GM21619 (cell line): Measurements from ENCODE around the gene OSMR.
"Not testable (repeated sequence)": the region's sequence is repeated elsewhere in the genome, so short reads cannot be mapped to it uniquely, and the experiment has no call there.

ENCODE experiments used
- ATAC-seq: cut with Tn5 transposase; IDR thresholded peaks from one replicate; pipeline ENCODE4 v1.9.1; 2021; ENCODE audit not compliant: unreplicated experiment

The OSMR gene

DNA sequence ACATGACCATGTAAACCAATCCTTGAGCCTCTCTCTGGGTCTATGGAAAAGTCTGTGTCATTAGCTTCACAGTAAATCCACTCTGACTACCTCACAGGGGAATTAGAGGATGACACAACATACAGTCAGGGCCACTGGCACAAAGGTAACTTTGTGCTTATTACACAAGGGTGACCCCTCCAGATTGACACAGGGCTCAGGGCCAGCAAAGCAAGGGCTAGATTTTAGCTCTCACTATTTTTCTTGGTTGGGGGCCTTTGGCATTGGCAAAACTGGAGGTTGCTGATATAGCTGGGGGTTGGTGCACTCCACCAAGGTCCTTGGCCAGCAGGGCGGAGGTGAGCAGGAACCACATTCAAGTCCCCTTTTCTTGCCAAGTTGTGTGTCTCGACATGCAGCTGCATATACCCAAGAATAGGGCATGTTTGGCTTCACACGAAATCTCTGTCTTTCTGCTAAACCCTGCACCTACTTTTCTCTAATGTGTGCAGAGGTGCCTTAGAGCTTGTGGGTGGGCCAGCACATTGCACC, 15.2 kb upstream of the OSMR start:
- no peak for ATAC-seq

DNA sequence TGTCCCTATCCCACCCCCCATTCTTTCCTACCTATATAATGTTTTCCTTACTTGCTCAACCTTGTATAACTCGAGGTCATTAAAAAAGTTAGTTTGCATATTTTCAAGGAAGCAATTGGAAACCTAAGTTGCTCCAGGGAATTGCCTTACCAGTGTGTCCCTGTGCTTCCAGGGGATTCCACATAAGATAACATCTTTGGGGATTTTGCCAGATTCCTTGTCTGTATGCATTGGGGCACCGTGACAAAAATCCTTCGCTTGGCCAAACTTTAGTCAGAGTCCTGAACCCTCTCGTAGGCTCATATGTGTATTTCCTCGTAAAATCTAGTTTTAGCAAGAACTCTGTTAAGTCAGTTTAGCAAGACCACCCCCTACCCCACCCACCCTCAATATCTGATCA, 14.7 kb upstream of the OSMR start:
- ATAC-seq, result no peak

DNA sequence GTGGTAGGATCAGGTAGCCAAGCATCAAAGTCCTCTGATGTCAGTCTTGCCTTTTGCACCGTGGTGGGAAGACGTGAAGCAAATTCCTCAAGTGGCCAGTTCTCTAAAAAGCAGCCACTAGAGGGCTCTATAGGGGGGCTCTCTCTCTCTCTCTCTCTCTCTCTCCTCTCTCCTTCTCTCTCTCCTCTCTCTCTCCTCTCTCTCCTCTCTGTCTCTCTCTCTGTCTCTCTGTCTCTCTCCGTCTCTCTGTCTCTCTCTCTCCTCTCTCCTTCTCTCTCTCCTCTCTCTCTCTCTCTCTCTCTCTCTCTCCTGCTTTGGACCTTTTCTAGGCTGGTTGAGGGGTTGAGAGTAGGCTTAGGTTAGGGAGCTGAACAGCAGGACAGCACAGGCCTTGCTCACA, 13.9 kb upstream of the OSMR start:
- no peak for ATAC-seq

DNA sequence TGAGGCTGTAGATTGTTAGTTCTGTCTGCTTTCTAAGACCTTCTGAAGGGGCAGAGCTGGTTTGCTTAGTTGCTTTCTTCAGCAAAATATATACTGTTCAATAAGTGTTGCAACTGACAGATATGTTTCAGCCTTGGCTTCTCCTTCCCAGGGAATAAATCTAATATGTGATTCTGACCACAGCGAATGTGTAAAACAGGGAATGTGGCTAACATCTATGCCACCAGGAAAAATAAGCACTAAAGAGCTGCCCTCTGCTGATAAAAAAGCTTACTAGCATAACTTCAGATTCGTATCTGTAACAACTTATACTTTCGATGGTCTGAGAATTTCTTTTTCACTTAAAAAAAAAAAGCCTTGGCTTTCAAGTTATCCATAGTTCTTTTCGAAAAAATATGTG, 13.0 kb upstream of the OSMR start:
- no peak for ATAC-seq

DNA sequence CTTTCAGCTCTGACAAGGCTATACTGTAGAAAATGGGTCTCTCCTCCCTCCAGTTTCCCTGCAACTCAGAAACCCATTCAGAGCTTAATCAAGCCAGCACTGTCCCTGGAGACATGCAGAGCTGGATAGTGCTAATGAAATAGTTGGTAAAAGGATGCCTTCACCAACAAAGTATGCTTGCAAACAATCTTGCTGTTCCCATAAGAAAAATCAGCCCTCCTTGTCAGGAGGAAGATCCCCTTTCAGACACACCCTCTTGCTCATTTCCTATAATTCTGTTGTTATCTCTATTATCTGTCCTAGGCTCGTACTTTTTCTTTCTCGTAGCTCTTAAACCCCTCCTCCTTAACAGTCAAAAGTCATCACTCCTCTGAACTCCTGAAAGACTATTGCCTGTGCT, 9.9 kb upstream of the OSMR start:
- no peak for ATAC-seq

DNA sequence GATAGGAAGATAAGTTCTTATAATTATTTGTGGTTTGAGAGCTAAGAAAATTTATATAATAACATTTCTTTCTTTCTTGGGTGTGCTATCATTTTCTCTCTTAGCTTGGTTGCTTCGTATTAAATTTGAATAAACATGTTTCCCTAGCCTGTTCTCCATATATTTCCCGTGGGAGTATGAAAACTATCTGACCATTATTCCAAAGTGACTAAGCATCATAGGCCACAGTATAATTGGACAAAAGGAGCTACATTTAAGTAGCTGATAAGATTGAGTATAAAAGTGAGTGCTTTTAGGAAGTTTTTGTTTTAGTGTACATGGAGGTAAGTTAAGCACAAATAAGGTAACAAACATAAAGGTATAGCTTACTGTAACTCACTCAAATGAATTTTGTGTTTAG, 8.4 kb upstream of the OSMR start:
- no peak for ATAC-seq

DNA sequence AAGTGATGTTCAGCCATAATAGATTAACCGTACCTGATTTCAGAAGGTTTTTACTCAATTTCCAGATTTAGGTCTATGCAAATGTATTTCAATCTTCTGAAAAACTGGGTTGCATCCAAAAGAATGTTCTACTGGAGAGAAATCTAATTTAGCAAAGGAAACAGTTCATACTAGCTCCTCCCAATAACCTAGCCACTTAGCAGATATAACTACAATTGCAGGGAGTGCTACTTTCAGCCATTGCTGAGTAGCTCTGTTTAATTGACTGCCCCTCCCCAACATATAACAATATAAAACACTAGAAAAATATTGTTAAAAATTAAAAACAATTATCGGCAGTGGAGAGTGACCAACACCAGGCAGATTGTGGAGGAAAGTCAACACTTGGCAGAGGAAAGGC, 7.9 kb upstream of the OSMR start:
- no peak for ATAC-seq

DNA sequence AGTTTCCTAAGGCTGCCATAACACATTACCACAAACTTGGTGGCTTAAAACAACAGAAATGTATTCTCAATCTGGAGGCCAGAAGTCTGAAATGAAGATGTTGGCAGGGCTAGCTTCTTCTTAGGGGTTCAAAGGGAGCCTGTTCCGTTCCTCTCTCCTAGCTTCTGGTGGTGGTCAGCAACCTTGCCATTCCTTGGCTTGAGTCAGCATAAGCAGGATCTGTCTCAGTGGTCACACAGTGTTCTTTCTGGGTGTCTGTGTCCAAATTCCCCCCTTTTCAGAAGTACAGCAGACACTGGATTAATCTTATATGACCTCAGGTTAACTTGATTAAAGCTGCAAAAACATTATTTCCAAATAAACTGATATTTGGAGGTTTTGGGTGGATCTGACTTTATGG, 2.1 kb upstream of the OSMR start:
- no peak for ATAC-seq

DNA sequence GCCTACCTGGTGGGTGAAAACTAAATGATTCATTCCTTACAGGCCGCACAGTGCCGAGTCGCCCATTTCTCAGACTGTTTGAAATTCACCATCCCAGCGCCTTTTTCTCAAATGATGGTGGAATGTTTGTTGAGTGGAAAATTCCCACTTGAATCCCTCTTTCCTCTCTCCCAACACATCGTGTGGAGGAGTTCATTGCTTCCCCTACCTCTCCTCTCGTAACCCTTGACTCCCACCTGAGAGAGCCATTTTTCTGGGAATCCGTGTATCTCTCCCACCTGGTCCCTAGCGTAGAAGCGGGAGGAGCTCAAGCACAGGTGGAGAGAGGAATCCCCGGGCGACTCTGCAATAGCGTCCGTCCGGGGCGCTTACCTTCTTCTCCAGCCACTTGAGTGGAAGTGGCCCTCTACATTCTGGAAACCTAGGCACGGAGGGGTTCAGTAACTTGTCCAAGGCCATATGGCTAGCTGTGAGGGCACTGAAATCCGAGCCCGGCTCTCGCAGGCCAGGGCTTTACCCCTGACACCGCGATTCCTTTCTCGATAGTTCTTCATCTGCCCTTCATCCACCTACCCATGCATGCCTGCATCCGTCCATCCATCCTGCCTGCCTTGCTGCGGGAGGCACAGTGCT, 683 bp downstream of the OSMR start:
- ATAC-seq, result no peak

DNA sequence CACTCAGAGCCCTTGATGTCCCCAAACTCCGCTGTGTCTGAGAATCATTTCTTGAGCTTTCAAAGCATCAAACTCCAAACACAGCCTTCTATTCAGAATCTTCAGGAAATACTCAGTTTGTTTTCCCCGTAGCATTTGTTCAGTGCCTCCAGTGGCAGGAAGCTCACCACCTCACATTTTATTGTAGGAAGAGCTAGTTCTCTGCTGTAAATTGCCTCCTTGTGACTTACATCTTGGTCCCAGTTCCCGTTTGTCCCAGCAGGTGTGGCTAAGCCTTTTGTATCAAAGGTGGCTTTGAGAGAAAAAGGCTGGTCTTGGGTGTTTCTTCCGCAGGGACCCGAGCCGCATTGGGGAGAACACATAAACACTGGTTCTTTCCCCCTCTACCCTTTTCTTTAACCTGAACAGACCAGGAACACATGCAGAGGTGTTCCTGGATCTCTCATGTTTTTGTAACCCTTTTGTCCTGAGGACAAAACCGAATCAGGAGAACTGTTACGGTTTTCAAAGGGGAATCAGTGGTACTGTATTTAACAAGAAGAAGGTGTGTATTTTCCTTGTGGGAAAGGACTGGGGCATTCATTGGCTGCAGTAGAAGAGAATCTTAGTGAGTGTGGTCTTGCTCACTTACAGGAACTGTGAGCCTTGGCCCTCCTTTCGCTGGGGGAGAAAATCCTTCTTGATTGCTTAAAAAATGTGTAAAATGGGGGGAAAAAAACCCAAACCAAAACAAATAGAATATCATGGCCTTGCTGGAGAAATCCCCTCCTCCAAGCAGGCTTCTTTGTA, 1.9 kb downstream of the OSMR start:
- no peak for ATAC-seq

DNA sequence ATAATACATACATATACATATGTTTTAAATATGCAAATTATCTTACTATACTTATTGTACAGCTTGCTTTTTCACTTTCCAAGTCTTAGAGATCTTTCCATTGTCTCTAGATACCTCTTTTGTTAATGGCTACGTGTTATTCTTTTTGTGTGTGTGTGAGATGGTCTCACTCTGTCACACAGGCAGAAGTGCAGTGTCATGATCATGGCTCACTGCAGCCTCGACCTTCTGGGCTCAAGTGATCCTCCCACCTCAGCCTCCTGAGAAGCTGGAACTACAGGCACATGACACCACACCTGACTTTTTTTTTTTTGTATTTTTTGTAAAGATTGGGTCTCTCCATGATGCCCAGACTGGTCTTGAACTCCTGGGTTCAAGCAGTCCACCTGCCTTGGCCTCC, 2.8 kb downstream of the OSMR start:
- ATAC-seq, result no peak

DNA sequence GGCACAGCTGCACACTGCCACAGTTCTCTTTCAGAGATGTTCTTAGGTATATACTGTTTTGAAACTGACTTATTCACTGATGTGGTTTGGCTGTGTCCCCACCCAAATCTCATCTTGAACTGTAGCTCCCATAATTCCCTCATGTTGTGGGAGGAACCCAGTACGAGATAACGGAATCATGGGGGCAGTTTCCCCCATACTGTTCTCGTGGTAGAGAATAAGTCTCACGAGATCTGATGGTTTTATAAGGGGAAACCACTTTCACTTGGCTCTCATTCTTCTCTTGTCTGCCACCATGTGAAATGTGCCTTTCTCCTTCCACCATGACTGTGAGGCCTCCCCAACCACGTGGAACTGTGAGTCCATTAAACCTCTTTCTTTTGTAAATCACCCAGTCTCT, 5.8 kb downstream of the OSMR start:
- not testable (repeated sequence) for ATAC-seq

DNA sequence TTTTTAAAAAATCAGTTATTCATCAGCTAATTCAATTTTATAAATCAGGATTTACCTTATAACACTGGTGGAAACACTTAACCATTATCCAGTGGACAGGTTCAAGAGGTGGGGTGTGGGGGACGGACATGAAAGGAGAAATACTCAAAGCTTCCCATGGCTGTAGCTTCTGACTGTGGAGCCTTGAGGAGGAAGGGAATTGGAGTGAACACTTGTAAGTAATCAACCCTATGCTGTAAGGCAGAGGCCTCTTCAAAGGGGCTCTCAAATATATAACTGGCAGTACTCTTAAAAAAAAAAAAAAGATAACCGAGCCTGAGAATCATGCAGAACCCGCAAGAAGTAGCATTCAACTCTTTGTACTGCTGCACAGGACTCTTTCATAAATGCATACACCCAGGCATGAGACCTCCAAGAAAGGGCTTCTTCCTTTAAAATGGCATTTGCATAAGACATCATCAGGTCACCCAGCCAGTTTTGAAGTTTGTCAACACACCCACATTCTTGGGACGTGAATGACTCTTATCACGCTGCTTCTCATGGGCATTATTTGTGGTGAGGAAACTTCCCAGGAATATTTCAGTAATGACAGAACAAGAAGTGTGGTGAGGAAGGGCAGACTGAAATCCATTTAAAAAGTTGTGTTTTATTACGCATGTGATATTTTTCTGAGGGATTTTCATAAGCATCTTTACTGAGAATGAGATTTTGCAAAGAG, 8.1 kb downstream of the OSMR start:
- ATAC-seq, result no peak

DNA sequence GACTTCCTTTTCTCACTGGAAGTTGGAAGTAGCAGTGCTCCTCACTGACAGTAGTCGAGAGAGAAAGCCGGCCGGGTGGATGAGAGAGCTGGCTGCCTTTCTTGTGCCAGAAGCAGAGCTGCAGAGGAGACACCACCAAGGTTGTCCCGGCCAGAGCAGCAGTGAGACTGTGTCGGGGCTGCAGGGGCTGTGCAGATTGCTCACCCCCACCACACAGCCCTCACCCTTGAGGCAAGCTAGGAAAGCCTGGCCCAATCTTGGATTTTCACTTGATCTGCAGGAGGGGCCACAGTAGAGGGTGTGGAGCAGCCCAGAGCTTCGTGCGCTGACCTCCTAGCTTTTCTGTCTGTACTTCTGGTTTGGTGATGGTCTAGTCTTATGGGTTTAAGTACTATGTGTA, 9.1 kb downstream of the OSMR start:
- no peak for ATAC-seq

DNA sequence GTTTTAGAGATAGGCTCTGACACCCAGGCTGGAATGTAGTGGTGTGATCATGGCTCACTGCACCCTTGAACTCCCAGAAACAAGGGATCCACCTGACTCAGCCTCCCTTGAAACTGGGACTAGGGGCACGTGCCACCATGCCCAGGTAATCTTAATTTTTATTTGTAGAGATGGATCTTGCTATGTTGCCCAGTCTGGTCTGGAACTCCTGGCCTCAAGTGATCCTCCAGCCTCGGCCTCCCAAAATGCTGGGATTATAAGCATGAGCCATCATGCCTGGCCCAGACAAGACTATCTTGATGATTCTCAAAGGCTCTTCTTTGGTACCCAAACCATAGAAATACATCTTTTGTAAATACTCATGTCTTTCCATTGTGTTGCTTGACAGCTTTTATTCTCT, 10.8 kb downstream of the OSMR start:
- ATAC-seq, result no peak

DNA sequence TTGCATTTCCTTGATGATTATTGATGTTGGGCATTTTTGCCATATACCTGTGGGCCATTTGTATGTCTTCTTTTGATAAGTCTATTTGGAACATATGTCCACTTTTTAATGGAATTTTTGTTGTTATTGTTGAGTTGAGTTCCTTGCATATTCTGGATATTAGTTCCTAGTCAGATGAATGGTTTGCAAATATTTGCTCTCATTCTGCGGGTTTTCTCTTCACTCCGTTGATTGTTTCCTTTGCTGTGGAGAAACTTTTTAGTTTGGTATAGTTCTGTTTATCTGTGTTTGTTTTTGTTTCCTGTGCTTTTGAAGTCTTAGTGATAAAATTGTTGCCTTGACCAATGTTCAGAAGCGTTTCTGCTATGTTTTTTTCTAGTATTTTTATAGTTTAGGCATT, 13.0 kb downstream of the OSMR start:
- no peak for ATAC-seq

DNA sequence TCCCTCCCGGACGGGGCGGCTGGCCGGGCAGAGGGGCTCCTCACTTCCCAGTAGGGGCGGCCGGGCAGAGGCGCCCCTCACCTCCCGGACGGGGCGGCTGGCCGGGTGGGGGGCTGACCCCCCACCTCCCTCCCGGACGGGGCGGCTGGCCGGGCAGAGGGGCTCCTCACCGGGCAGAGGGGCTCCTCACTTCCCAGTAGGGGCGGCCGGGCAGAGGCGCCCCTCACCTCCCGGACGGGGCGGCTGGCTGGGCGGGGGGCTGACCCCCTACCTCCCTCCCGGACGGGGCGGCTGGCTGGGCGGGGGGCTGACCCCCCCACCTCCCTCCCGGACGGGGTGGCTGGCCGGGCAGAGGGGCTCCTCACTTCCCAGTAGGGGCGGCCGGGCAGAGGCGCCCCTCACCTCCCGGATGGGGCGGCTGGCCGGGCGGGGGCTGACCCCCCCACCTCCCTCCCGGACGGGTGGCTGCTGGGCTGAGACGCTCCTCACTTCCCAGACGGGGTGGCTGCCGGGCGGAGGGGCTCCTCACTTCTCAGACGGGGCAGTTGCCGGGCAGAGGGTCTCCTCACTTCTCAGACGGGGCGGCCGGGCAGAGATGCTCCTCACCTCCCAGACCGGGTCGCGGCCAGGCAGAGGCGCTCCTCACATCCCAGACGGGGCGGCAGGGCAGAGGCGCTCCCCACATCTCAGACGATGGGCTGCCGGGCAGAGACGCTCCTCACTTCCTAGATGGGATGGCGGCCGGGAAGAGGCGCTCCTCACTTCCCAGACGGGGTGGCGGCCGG, 16.4 kb downstream of the OSMR start:
- not testable (repeated sequence) for ATAC-seq

DNA sequence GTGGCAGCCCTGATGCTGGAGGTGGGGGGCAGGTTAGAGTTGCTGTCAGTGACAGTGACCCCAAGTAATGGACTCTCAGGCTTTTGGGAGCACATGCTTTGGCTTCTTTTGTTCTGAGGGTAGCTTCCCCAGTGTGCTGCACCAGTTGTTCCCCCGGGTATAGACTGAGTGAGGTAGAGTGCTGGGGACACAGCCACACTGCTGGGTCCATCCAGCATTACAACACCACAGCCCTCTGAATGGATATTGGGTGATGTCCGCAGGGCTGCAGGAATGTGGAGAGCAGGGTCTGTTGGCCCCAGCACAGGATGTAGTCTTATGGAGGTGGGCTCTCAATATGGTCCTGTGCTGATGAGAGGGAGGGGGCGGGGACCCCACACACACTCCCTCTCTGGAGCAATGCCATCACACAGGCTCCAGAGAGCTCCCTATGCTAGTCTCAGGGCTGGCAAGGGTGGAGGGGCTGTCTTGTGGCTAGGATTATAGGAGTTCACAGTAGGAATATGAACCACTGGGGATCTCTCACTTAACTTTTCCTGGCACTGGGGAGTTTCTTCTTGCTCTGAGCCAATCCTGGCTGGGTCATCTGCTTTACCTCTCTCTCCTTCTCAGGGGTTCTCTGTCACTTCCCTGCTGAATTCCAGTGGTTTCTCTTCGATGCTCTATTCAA, 20.7 kb downstream of the OSMR start:
- ATAC-seq, result no peak

DNA sequence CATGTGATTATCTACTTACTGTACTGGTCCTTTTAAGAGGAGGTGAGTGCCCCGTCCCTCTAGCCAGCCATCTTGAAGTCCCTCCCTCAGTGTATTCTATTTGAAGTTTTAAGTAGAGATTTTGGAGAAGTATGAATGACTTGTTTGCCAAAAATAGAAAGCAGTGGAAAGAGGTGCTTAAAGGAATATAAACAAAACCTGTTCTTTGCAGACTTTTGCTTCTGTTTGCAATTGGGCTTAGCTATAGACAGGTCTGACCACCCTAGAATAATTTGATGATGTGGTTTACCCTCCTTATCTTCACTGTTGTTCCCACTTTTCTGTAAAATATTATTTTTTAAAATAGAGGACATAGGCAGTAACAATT, 21.2 kb downstream of the OSMR start:
- ATAC-seq, result no peak

DNA sequence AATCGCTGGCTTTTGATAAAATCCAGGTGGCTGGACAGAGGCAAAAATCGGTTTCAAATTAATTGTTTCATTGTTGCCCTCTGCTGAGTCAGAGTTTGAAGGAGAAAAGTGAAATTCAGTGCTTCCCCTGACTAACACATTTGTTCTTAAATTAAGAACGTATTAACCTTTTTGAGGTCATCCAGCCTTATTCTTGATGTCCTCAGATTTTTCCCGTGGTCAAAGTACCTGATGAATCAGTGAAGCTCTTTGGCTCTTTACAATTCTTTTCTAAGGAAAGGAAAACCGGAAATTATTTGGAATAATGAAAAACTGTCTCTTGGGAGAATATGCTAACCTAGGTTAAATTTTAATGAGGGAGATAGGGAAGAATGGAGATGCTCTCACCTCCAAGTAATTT, 21.6 kb downstream of the OSMR start:
- no peak for ATAC-seq

DNA sequence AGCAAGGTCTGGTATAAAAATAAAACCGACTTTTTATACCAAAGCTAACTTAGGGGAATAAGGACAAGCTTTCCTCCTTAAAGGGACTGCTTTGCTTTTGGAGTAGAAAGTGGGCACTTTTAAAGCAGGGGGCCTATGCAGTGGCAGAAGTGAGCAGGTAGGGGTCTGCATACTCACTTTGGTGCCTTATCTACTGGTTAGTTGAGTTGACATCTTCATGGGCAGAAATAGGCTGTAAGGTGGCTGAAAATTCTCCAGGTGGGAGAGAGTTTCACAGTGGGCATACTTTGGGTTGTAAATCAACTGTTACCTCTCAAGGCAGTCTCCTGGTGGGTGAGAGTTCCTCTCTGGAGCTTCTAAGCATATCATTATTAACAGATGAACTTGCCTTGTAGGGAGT, 24.8 kb downstream of the OSMR start:
- ATAC-seq, result no peak
